HUDEP-2 (cell line): Measurements from ENCODE around the gene CDK2AP2.
"Not testable (repeated sequence)": the region's sequence is repeated elsewhere in the genome, so short reads cannot be mapped to it uniquely, and the experiment has no call there.

ENCODE experiments used
- DNase-seq, 76 experiments: peaks; one replicate each; lab custom pipeline; 2025; ENCODE audit not compliant: unreplicated experiment in 76 of 76; lab: John Stamatoyannopoulos, UW

CDK2AP2 gene

GRCh38 chr11:67524480-67524808 is 16.5 kb upstream of the CDK2AP2 start:
- DNase-seq = no peak

GRCh38 chr11:67523556-67524479 is 15.9 kb upstream of the CDK2AP2 start:
- no peak for DNase-seq

- DNase-seq = no peak
Observed at GRCh38 chr11:67522844-67523555, 15.0 kb upstream of the CDK2AP2 start, which contains the start of gene CABP2. CABP2 (minus strand) TSS chr11:67523446; CDS start chr11:67523326, 120 bp downstream.

GRCh38 chr11:67522338-67522737 is 14.4 kb upstream of the CDK2AP2 start:
- no peak for DNase-seq

- DNase-seq = no peak
Observed at GRCh38 chr11:67521924-67522323, 14.0 kb upstream of the CDK2AP2 start.

- no peak for DNase-seq
Observed at GRCh38 chr11:67520856-67521824, 13.2 kb upstream of the CDK2AP2 start.

GRCh38 chr11:67519726-67520125 is 11.8 kb upstream of the CDK2AP2 start:
- DNase-seq = no peak

GRCh38 chr11:67517784-67518552 is 10.0 kb upstream of the CDK2AP2 start:
- DNase-seq = no peak

- DNase-seq = no peak
Observed at GRCh38 chr11:67516806-67517205, 8.8 kb upstream of the CDK2AP2 start.

- DNase-seq = no peak
Observed at GRCh38 chr11:67514116-67514515, 6.2 kb upstream of the CDK2AP2 start.

- DNase-seq = not testable (repeated sequence)
Observed at GRCh38 chr11:67511558-67511957, 3.6 kb upstream of the CDK2AP2 start.

GRCh38 chr11:67510023-67510345 is 2.0 kb upstream of the CDK2AP2 start:
- no peak for DNase-seq

- DNase-seq = peak; percentile 23 to 97 (median 92)
Observed at GRCh38 chr11:67508486-67509121, 642 bp upstream of the CDK2AP2 start.

- DNase-seq = peak in 3 of 76 experiments; percentile 37 to 58 (median 40)
Observed at GRCh38 chr11:67507242-67507863, 609 bp downstream of the CDK2AP2 start.

GRCh38 chr11:67506426-67507051 is 1.4 kb downstream of the CDK2AP2 start:
- no peak for DNase-seq

GRCh38 chr11:67505605-67506396 is 2.2 kb downstream of the CDK2AP2 start:
- peak in 74 of 76 experiments; percentile 60 to 90 (median 80) for DNase-seq

GRCh38 chr11:67504950-67505581 is 2.9 kb downstream of the CDK2AP2 start, which contains the start of gene PITPNM1:
PITPNM1 (minus strand) TSS chr11:67505363; CDS start chr11:67504180, 1,183 bp downstream.
- DNase-seq = peak in 24 of 76 experiments; percentile 4 to 49 (median 26)
